H1 (cell line): Measurements from ENCODE around the gene PATL2. TPM values are rescaled to one million over a fixed set of nuclear protein-coding genes. Genes with fewer than 3 reads are reported as not detected.
"Not testable (repeated sequence)": the region's sequence is repeated elsewhere in the genome, so short reads cannot be mapped to it uniquely, and the experiment has no call there.

Experiments
- CTCF ChIA-PET: fragments of 300-600 bp; sonication (Branson Sonifier 250); formaldehyde crosslinking; loops from one replicate; lab custom pipeline; 2021; ENCODE audit not compliant: partially characterized antibody; lab: Charles Lee
- POLR2A ChIA-PET: fragments of 300-600 bp; sonication (Branson Sonifier 250); formaldehyde crosslinking; loops from one replicate; lab custom pipeline; 2021; ENCODE audit warnings: inconsistent platforms; ENCODE audit not compliant: partially characterized antibody; lab: Charles Lee
- DNase-seq, 2 experiments: peaks; one replicate each; pipeline versions ENCODE4 v3.0.0 to v3.0.0-alpha.2; 2010 to 2022; ENCODE audit warnings: low spot score in 2 of 2, low read depth in 1 of 2, mixed read lengths in 1 of 2
- FAIRE-seq: peaks from 2 replicates; lab custom pipeline; 2011; peaks lifted over from hg19 to GRCh38; lab: Jason Lieb, UNC
- H2AFZ ChIP-seq: 2 replicates; pipeline ENCODE4 v1.8.1; 2012; ENCODE audit warnings: low read length, inconsistent platforms
- H2AK5ac ChIP-seq: 2 replicates; pipeline ENCODE4 v1.6.1; 2013; ENCODE audit warnings: low read depth, low read length
- H2BK120ac ChIP-seq: replicated peaks from 2 replicates; pipeline ENCODE3; 2013; ENCODE audit warnings: low read depth, low read length, inconsistent platforms
- H2BK12ac ChIP-seq: 2 replicates; pipeline ENCODE4 v1.6.1; 2013; ENCODE audit warnings: low read depth, low read length
- H2BK15ac ChIP-seq: 2 replicates; pipeline ENCODE4 v1.6.1; 2013; ENCODE audit warnings: low read length
- H2BK20ac ChIP-seq: 2 replicates; pipeline ENCODE4 v1.6.1; 2013; ENCODE audit warnings: low read length
- H2BK5ac ChIP-seq: 2 replicates; pipeline ENCODE4 v1.6.1; 2013; ENCODE audit warnings: low read depth, low read length
- H3K14ac ChIP-seq: 2 replicates; pipeline ENCODE4 v1.6.1; 2013; ENCODE audit warnings: inconsistent platforms; ENCODE audit not compliant: insufficient read length
- H3K18ac ChIP-seq: 2 replicates; pipeline ENCODE4 v1.6.1; 2013; ENCODE audit warnings: low read length; ENCODE audit errors: extremely low read depth
- H3K23ac ChIP-seq: 2 replicates; pipeline ENCODE4 v1.6.1; 2013; ENCODE audit warnings: inconsistent platforms; ENCODE audit not compliant: insufficient read length
- H3K23me2 ChIP-seq: 2 replicates; pipeline ENCODE4 v1.6.1; 2013; ENCODE audit warnings: low read depth, low read length
- H3K27ac ChIP-seq: 2 replicates; pipeline ENCODE4 v1.6.1; 2011; ENCODE audit warnings: low read depth, low read length, inconsistent platforms
- H3K27me3 ChIP-seq, 4 experiments: replicated peaks in 1 of 4; 1 replicate in 1 of 4; 2 replicates in 3 of 4; pipeline versions ENCODE4 v1.6.1 to v1.8.1; 2011 to 2013; ENCODE audit warnings: low read length in 3 of 4, mild to moderate bottlenecking in 3 of 4, inconsistent platforms in 2 of 4, mixed read lengths in 2 of 4, moderate library complexity in 1 of 4; ENCODE audit not compliant: control insufficient read depth in 3 of 4, insufficient read depth in 3 of 4; ENCODE audit errors: extremely low read depth in 1 of 4
- H3K36me3 ChIP-seq, 4 experiments: 2 replicates each; pipeline versions ENCODE4 v1.6.1 to v1.8.1; 2011 to 2013; ENCODE audit warnings: mild to moderate bottlenecking in 4 of 4, low read length in 3 of 4, moderate library complexity in 2 of 4, control low read depth in 1 of 4, inconsistent platforms in 1 of 4; ENCODE audit not compliant: insufficient read depth in 4 of 4, control insufficient read depth in 2 of 4
- H3K4ac ChIP-seq: replicated peaks from 2 replicates; pipeline ENCODE3; 2013; ENCODE audit warnings: low read length, low read depth, mixed read lengths, inconsistent platforms; ENCODE audit not compliant: insufficient read length
- H3K4me1 ChIP-seq, 4 experiments: replicated peaks in 1 of 4; 1 replicate in 1 of 4; 2 replicates in 3 of 4; pipeline versions ENCODE4 v1.6.1 to v1.8.1; 2011 to 2013; ENCODE audit warnings: low read length in 3 of 4, inconsistent platforms in 2 of 4, mixed read lengths in 1 of 4; ENCODE audit not compliant: insufficient read depth in 4 of 4, control insufficient read depth in 3 of 4
- H3K4me2 ChIP-seq, 2 experiments: 2 replicates each; pipeline versions ENCODE4 v1.6.1 to v1.8.1; 2011 to 2013; ENCODE audit warnings: low read depth in 2 of 2, low read length in 2 of 2, control low read depth in 1 of 2, inconsistent platforms in 1 of 2, mild to moderate bottlenecking in 1 of 2; ENCODE audit not compliant: insufficient read depth in 1 of 2
- H3K4me3 ChIP-seq, 4 experiments: fragments of 200-600, 300-600 bp in 1 of 4; sonication (generic), shearing (Covaris generic), sonication (Bioruptor Twin) in 1 of 4; 2 replicates each; pipeline versions ENCODE4 v1.5.1 to v1.8.1; 2011 to 2016; ENCODE audit warnings: low read length in 4 of 4, low read depth in 3 of 4, control low read depth in 2 of 4, inconsistent platforms in 2 of 4, mild to moderate bottlenecking in 2 of 4, mixed read lengths in 1 of 4, moderate library complexity in 1 of 4; ENCODE audit not compliant: insufficient read depth in 2 of 4; ENCODE audit errors: extremely low read depth in 1 of 4
- H3K56ac ChIP-seq: replicated peaks from 2 replicates; pipeline ENCODE3; 2013; ENCODE audit warnings: low read depth, mild to moderate bottlenecking, mixed read lengths, low read length, inconsistent platforms; ENCODE audit not compliant: insufficient read length
- H3K79me1 ChIP-seq: 2 replicates; pipeline ENCODE4 v1.6.1; 2013; ENCODE audit warnings: low read depth, low read length, control low read depth
- H3K79me2 ChIP-seq, 2 experiments: 2 replicates each; pipeline versions ENCODE4 v1.6.1 to v1.8.1; 2012 to 2013; ENCODE audit warnings: low read length in 2 of 2, mild to moderate bottlenecking in 2 of 2, inconsistent platforms in 1 of 2; ENCODE audit not compliant: insufficient read depth in 2 of 2, control insufficient read depth in 1 of 2
- H3K9ac ChIP-seq, 4 experiments: replicated peaks in 1 of 4; 1 replicate in 1 of 4; 2 replicates in 3 of 4; pipeline versions ENCODE4 v1.6.1 to v1.8.1; 2011 to 2013; ENCODE audit warnings: low read depth in 3 of 4, low read length in 3 of 4, control low read depth in 2 of 4, mild to moderate bottlenecking in 2 of 4, moderate library complexity in 2 of 4, inconsistent platforms in 1 of 4; ENCODE audit errors: extremely low read depth in 1 of 4
- H3K9me3 ChIP-seq, 2 experiments: 2 replicates each; pipeline versions ENCODE4 v1.6.1 to v1.8.1; 2012 to 2013; ENCODE audit warnings: mild to moderate bottlenecking in 2 of 2, moderate library complexity in 2 of 2, control low read depth in 1 of 2, inconsistent platforms in 1 of 2, low read depth in 1 of 2, low read length in 1 of 2, mixed read lengths in 1 of 2; ENCODE audit not compliant: insufficient read depth in 2 of 2
- H4K20me1 ChIP-seq, 2 experiments: replicated peaks in 1 of 2; 2 replicates each; pipeline versions ENCODE3 to v1.8.1; 2011 to 2013; ENCODE audit warnings: inconsistent platforms in 2 of 2, low read length in 2 of 2, mild to moderate bottlenecking in 1 of 2; ENCODE audit not compliant: insufficient read depth in 2 of 2, control insufficient read depth in 1 of 2
- H4K5ac ChIP-seq: 2 replicates; pipeline ENCODE4 v1.6.1; 2013; ENCODE audit warnings: low read length, low read depth, mixed read lengths, inconsistent platforms; ENCODE audit not compliant: insufficient read length
- H4K8ac ChIP-seq: 2 replicates; pipeline ENCODE4 v1.8.0; 2013; ENCODE audit warnings: mild to moderate bottlenecking, moderate library complexity, low read length, inconsistent platforms; ENCODE audit not compliant: insufficient read depth; ENCODE audit errors: extremely low read depth
- H4K91ac ChIP-seq: replicated peaks from 2 replicates; pipeline ENCODE3; 2013; ENCODE audit warnings: low read length, mixed read lengths, inconsistent platforms; ENCODE audit not compliant: insufficient read length
- ASH2L ChIP-seq: fragments of 200-600, 300-600 bp; sonication (generic); IDR thresholded peaks from one replicate; pipeline ENCODE4 v1.7.1; 2017; ENCODE audit warnings: low read length
- NANOG ChIP-seq: IDR thresholded peaks from 2 replicates; pipeline ENCODE4 v1.6.1; 2011; ENCODE audit warnings: low read length, low read depth, mild to moderate bottlenecking, inconsistent platforms; ENCODE audit not compliant: insufficient read depth, poor library complexity, severe bottlenecking
- RBBP5 ChIP-seq: IDR thresholded peaks from 2 replicates; pipeline ENCODE4 v1.7.1; 2012; ENCODE audit warnings: low read depth, mild to moderate bottlenecking, inconsistent platforms, low read length, moderate library complexity, borderline replicate concordance
- SP1 ChIP-seq: IDR thresholded peaks from 2 replicates; pipeline ENCODE4 v1.6.1; 2011; ENCODE audit warnings: low read depth, low read length
- WGBS, 2 experiments: shearing (Covaris generic) in 1 of 2; methylation state at CpG; one replicate each; pipeline versions ENCODE4 v1.1.6 to v1.1.7; 2013 to 2015; ENCODE audit warnings: low lambda C conversion rate in 2 of 2, mixed read lengths in 2 of 2, inconsistent platforms in 1 of 2, low coverage in 1 of 2, missing lambda C conversion rate in 1 of 2; ENCODE audit not compliant: insufficient replicate concordance in 2 of 2, insufficient coverage in 1 of 2, insufficient read length in 1 of 2; ENCODE audit errors: extremely low coverage in 1 of 2, missing lambda C conversion rate in 1 of 2; 5-methylcytosine and 5-hydroxymethylcytosine counted together
- polyA plus RNA-seq, 7 experiments: library from polyadenylated mRNA; depleted of rRNA in 3 of 7; stranded (reverse) in 5 of 7; unstranded in 2 of 7; fragments of >200 nt in 5 of 7; fragments of 200-250 nt in 2 of 7; gene quantifications; 1 replicate in 5 of 7; 2 replicates in 1 of 7; 4 replicates in 1 of 7; pipeline versions ENCODE4 v1.2.1 to v1.2.3, GENCODE V29; 2011 to 2013; ENCODE audit warnings: missing spikeins in 2 of 7, mixed read lengths in 2 of 7
- total RNA-seq: library from RNA; stranded (reverse); fragmentation: NEBNext Ultra II Directional; extraction: Animal tissue kit (Norgen Biotek cat#: 25700); gene quantifications from 2 replicates; pipeline ENCODE4 v1.2.1, GENCODE V29; 2021

The PATL2 gene
- total and polyA plus RNA-seq, 2 of the 8 experiments (the other 6 are each of a cell fraction or from before 2014, with no cell fraction given): 0.65 to 1.3 TPM

DNA sequence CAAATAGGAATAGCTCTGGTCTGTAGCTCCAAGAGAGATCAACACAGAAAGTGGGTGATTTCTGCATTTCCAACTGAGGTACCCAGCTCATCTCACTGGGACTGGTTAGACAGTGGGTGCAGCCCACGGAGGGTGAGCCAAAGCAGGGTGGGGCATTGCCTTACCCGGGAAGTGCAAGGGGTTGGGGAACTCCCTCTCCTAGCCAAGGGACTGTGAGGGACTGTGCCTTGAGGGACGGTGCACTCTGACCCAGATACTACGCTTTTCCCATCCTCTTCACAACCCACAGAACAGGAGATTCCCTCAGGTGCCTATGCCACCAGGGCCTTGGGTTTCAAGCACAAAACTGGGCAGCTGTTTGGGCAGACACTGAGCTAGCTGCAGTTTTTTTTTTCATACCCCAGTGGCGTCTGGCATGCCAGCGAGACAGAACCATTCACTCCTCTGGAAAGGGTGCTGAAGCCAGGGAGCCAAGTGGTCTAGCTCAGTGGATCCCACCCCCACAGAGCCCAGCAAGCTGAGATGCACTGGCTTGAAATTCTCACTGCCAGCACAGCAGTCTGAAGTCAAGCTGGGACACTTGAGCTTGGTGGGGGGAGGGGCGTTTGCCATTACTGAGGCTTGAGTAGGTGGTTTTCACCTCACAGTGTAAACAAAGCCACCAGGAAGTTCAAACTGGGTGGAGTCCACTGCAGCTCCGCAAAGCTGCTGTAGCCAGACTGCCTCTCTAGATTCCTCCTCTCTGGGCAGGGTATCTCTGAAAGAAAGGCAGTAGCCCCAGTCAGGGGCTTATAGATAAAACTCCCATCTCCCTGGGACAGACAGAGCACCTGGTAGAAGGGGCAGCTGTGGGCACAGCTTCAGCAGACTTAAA is 28.1 kb downstream of the PATL2 start:
- H2AFZ ChIP-seq: peak overlapping the region; percentile 88
- 52% methylated on average over 8 of the region's 8 CpGs; no CpG with 5 or more reads in 1 of the 2 experiments for WGBS, 2 experiments

More for the DNA sequence above, 28.1 kb downstream of the PATL2 start:
- not testable (repeated sequence) for H3K27ac ChIP-seq, H2BK120ac ChIP-seq, H3K56ac ChIP-seq, H3K9me3 ChIP-seq, H4K20me1 ChIP-seq, H3K79me1 ChIP-seq, H3K79me2 ChIP-seq, H3K23ac ChIP-seq, H4K91ac ChIP-seq, H3K9ac ChIP-seq, H3K4ac ChIP-seq, FAIRE-seq, H4K5ac ChIP-seq, H2AK5ac ChIP-seq, H3K36me3 ChIP-seq, H2BK15ac ChIP-seq, H3K14ac ChIP-seq, H3K27me3 ChIP-seq, H3K4me1 ChIP-seq, H3K23me2 ChIP-seq
- ChIA-PET POLR2A (interaction anchor here (1.0 to 2.3 kb wide), 5 partner anchors 10 to 44 kb away, joined by 3 to 9 read pairs (median 3); partner anchors contain the start of genes PATL2 and SPG11), CTCF (interaction anchor here (0.6 to 2.2 kb wide), 7 partner anchors 9 to 55 kb away, joined by 3 to 15 read pairs (median 3); partner anchors contain the start of genes SPG11 and TRIM69)
- H3K4me3 ChIP-seq: peak overlapping the region in 1 of 4 experiments; percentile 35; a peak in 1 of 8 replicates
- H4K8ac ChIP-seq: peak overlapping the region; percentile 28; the same call in 1 of the 2 replicates
- H3K4me2 ChIP-seq: peak overlapping the region; percentile 53 to 58
- TF ChIP-seq SP1 (peak; percentile 56), ASH2L (peak; percentile 76), RBBP5 (peak; percentile 89; the same call in 1 of the 2 replicates), NANOG (peak; percentile 9)
- H3K18ac ChIP-seq: peak overlapping the region; percentile 87
- H2BK12ac ChIP-seq: peak overlapping the region; percentile 92; the same call in 1 of the 2 replicates
- H2BK20ac ChIP-seq: peak overlapping the region; percentile 90
- DNase-seq: peak; percentile 41 to 71
- H2BK5ac ChIP-seq: peak overlapping the region; percentile 81; the same call in 1 of the 2 replicates
